OCI-LY7 (cell line): Measurements from ENCODE around the gene MCCC1. TPM values are rescaled to one million over a fixed set of nuclear protein-coding genes. Genes with fewer than 3 reads are reported as not detected.

Experiments used
- BruUV-seq: library from RNA; stranded (reverse); fragments of 400-500 nt; replicated peaks from 2 replicates; lab custom pipeline; 2021; lab: Mats Ljungman, UMichigan
- CTCF ChIA-PET: fragments of 300-600 bp; sonication (Branson Sonifier 250); formaldehyde crosslinking; loops from one replicate; lab custom pipeline; 2022; ENCODE audit warnings: antibody characterized with exemption; ENCODE audit not compliant: unreplicated experiment; lab: Charles Lee
- POLR2A ChIA-PET: fragments of 300-600 bp; sonication (Branson Sonifier 250); formaldehyde crosslinking; loops from one replicate; lab custom pipeline; 2022; ENCODE audit warnings: antibody characterized with exemption; lab: Charles Lee
- DNase-seq: peaks from one replicate; pipeline ENCODE4 v3.0.0-alpha.2; 2015; ENCODE audit warnings: low spot score
- H2AFZ ChIP-seq: fragments of 200-600 bp; sonication (generic), shearing (Covaris generic); 2 replicates; pipeline ENCODE4 v1.6.1; 2014; ENCODE audit warnings: mild to moderate bottlenecking, antibody characterized with exemption, low read length, moderate library complexity
- H3K27ac ChIP-seq: fragments of 200-600 bp; sonication (generic); 2 replicates; pipeline ENCODE4 v1.5.1; 2014; ENCODE audit warnings: mixed run types, low read depth, mild to moderate bottlenecking, moderate library complexity, low read length, inconsistent platforms; ENCODE audit not compliant: poor library complexity, severe bottlenecking
- H3K36me3 ChIP-seq: fragments of 200-600 bp; sonication (generic); 2 replicates; pipeline ENCODE4 v1.6.1; 2014; ENCODE audit warnings: mild to moderate bottlenecking, antibody characterized with exemption, low read length, moderate library complexity, mixed read lengths; ENCODE audit not compliant: insufficient read depth
- H3K4me1 ChIP-seq: fragments of 200-600 bp; sonication (generic); 2 replicates; pipeline ENCODE4 v1.5.1; 2014; ENCODE audit warnings: mild to moderate bottlenecking, low read length; ENCODE audit not compliant: insufficient read depth, poor library complexity, severe bottlenecking
- H3K4me2 ChIP-seq: fragments of 200-600 bp; sonication (generic); 2 replicates; pipeline ENCODE4 v1.6.1; 2014; ENCODE audit warnings: mild to moderate bottlenecking, low read length
- H3K4me3 ChIP-seq: fragments of 200-600 bp; sonication (generic); 2 replicates; pipeline ENCODE4 v1.5.1; 2014; ENCODE audit warnings: mild to moderate bottlenecking, low read depth, low read length; ENCODE audit not compliant: poor library complexity, severe bottlenecking
- H3K79me2 ChIP-seq: fragments of 200-600 bp; sonication (generic); 2 replicates; pipeline ENCODE4 v1.6.1; 2016; ENCODE audit warnings: low read depth, mild to moderate bottlenecking, low read length, moderate library complexity, mixed read lengths; ENCODE audit not compliant: insufficient read depth
- H3K9me2 ChIP-seq: fragments of 200-600 bp; sonication (generic); 2 replicates; pipeline ENCODE4 v1.6.1; 2016; ENCODE audit warnings: mild to moderate bottlenecking, low read length, mixed read lengths; ENCODE audit not compliant: insufficient read depth
- H3K9me3 ChIP-seq: fragments of 200-600 bp; sonication (generic); 2 replicates; pipeline ENCODE4 v1.6.1; 2014; ENCODE audit warnings: mild to moderate bottlenecking, mixed run types, low read length, mixed read lengths
- H4K20me1 ChIP-seq: fragments of 200-600 bp; sonication (generic); 2 replicates; pipeline ENCODE4 v1.6.1; 2014; ENCODE audit warnings: mild to moderate bottlenecking, antibody characterized with exemption, low read length, moderate library complexity, mixed read lengths; ENCODE audit not compliant: insufficient read depth
- EZH2phosphoT487 ChIP-seq: fragments of 200-600 bp; sonication (generic); IDR thresholded peaks from 2 replicates; pipeline ENCODE4 v1.6.1; 2018; ENCODE audit warnings: low read depth, borderline replicate concordance, mild to moderate bottlenecking, mixed run types, antibody characterized with exemption, low read length, moderate library complexity, mixed read lengths
- intact Hi-C: fragments of 100-400 bp; cut with micrococcal nuclease; formaldehyde crosslinking; loops from one replicate; pipeline ENCODE4 v1.10.0; 2022; ENCODE audit not compliant: unreplicated experiment
- total RNA-seq, 2 experiments: library from RNA; depleted of rRNA in 1 of 2; stranded (reverse); fragments of >200 nt in 1 of 2; shearing (Covaris generic) in 1 of 2; gene quantifications; 2 replicates each; pipeline ENCODE4 v1.2.3, GENCODE V29; 2014 to 2022
- TF ChIP-seq, protein P1 (sequence below): fragments of 200-600 bp; sonication (generic); conservative IDR thresholded peaks from 2 replicates; pipeline ENCODE4 v1.5.1; 2014; ENCODE audit warnings: mild to moderate bottlenecking, antibody characterized with exemption, low read length, moderate library complexity, mixed read lengths

Gene MCCC1
- total RNA-seq, 2 experiments from 2014 or later, result 29.9 to 57.5 TPM

DNA sequence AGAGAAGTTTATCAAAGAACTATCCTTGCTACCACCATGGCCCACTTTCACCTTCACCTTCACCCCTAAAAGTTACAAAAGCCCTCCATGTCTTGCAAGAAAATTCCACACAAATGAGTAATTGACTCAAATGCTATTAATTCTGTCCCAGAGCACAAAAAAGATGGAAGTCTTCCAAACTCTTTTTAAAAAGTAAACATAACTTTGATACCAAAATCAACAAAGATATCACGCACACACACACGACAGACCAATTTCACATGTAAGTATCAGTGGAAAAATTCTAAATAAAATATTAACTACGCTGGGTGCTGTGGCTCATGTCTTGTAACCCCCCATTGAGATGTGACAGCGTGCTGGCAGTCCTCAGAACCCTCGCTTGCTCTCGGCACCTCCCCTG, 1.1 kb upstream of the MCCC1 start:
- H3K4me3 ChIP-seq, result peak overlapping the region; percentile 82
- no peaks in the 10 kb centered on the region for H4K20me1 ChIP-seq
- H3K4me1 ChIP-seq, result peaks cover 20% of the 10 kb centered on the region
- peaks cover 33% of the 10 kb centered on the region for H3K79me2 ChIP-seq
- no peaks in the 10 kb centered on the region for H3K9me3 ChIP-seq
- TF ChIP-seq EZH2phosphoT487, result no peak
- TF ChIP-seq, protein P1, sequence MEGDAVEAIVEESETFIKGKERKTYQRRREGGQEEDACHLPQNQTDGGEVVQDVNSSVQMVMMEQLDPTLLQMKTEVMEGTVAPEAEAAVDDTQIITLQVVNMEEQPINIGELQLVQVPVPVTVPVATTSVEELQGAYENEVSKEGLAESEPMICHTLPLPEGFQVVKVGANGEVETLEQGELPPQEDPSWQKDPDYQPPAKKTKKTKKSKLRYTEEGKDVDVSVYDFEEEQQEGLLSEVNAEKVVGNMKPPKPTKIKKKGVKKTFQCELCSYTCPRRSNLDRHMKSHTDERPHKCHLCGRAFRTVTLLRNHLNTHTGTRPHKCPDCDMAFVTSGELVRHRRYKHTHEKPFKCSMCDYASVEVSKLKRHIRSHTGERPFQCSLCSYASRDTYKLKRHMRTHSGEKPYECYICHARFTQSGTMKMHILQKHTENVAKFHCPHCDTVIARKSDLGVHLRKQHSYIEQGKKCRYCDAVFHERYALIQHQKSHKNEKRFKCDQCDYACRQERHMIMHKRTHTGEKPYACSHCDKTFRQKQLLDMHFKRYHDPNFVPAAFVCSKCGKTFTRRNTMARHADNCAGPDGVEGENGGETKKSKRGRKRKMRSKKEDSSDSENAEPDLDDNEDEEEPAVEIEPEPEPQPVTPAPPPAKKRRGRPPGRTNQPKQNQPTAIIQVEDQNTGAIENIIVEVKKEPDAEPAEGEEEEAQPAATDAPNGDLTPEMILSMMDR, result no peak
- H3K9me2 ChIP-seq, result no peaks in the 10 kb centered on the region
- peak overlapping the region; percentile 65; the same call in 1 of the 2 replicates for H2AFZ ChIP-seq
- H3K4me2 ChIP-seq, result peak overlapping the region; percentile 81
- ChIA-PET POLR2A (interaction anchor here (0.6 to 1.0 kb wide), 2 partner anchors 15 to 847 kb away, joined by 4 to 6 read pairs; no protein-coding TSS in a partner anchor), CTCF (no interaction called here)
- intact Hi-C loops, result no loop called here
- H3K27ac ChIP-seq, result peak overlapping the region; percentile 75
- no peak for DNase-seq
- BruUV-seq, result no TSS peak
- H3K36me3 ChIP-seq, result peaks cover 21% of the 10 kb centered on the region

GRCh38 chr3:183099838-183100204, 525 bp upstream of the MCCC1 start:
- Histone ChIP-seq H3K79me2 (peaks cover 33% of the 10 kb centered on the region), H3K4me1 (peaks cover 20% of the 10 kb centered on the region), H4K20me1 (no peaks in the 10 kb centered on the region), H3K36me3 (peaks cover 23% of the 10 kb centered on the region), H3K4me3 (peak overlapping the region; percentile 82), H3K27ac (peak overlapping the region; percentile 75), H3K9me2 (no peaks in the 10 kb centered on the region), H3K4me2 (peak overlapping the region; percentile 81), H3K9me3 (no peaks in the 10 kb centered on the region), H2AFZ (peak overlapping the region; percentile 65; the same call in 1 of the 2 replicates)
- no peak for DNase-seq
- POLR2A ChIA-PET, result interaction anchor here (0.6 to 2.3 kb wide), 4 partner anchors 13 to 846 kb away, joined by 3 to 8 read pairs (median 5); no protein-coding TSS in a partner anchor
- intact Hi-C loops, result loop anchor here (1.0 to 5.0 kb wide), 4 partner anchors 16 to 188 kb away; no protein-coding TSS in a partner anchor
- CTCF ChIA-PET, result no interaction called here
- no peak for TF ChIP-seq EZH2phosphoT487
- TF ChIP-seq, protein P1, result no peak
- TSS peak; percentile 98 for BruUV-seq

DNA sequence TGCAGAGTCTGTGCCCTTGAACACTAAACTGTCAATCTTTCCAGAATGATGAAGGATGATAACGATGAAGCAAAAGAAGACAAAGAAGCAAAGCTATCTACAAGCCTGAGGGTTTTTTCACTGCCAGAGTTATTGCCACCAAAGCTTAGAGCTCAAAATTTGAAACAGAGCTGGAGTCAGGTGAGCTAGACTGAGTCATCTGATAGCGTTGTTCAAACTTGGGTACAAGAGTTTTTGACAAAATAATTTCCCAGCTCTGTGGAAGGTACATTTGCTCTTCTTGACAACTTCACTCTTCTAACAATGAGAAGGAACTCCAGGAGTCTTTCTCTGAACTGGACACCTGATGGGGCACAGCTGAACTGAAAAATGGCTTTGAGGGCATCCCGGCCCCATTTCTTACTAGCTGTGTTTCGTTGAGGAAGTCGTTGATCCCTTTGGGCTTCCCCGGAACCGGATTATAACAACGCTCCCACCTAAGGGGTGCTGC, 715 bp downstream of the MCCC1 start:
- intact Hi-C loops, result loop anchor here (1.0 to 5.0 kb wide), 4 partner anchors 18 to 186 kb away; no protein-coding TSS in a partner anchor
- no peaks in the 10 kb centered on the region for H3K9me3 ChIP-seq
- peak overlapping the region; percentile 82 for H3K4me3 ChIP-seq
- peak overlapping the region; percentile 51; the same call in 1 of the 2 replicates for H2AFZ ChIP-seq
- H3K79me2 ChIP-seq, result peaks cover 33% of the 10 kb centered on the region
- H3K27ac ChIP-seq, result peak overlapping the region; percentile 75
- CTCF ChIA-PET, result no interaction called here
- H4K20me1 ChIP-seq, result no peaks in the 10 kb centered on the region
- H3K9me2 ChIP-seq, result no peaks in the 10 kb centered on the region
- peaks cover 33% of the 10 kb centered on the region for H3K36me3 ChIP-seq
- BruUV-seq, result TSS peak; percentile 55
- H3K4me1 ChIP-seq, result peaks cover 20% of the 10 kb centered on the region
- TF ChIP-seq, protein P1, result no peak
- TF ChIP-seq EZH2phosphoT487, result no peak
- POLR2A ChIA-PET, result interaction anchor here (0.5 to 2.7 kb wide), 15 partner anchors 9 to 617 kb away, joined by 3 to 16 read pairs (median 3); no protein-coding TSS in a partner anchor
- H3K4me2 ChIP-seq, result peak overlapping the region; percentile 81
- DNase-seq, result no peak
